NCI-H1417 (cell line): ENCODE measurements around the gene INO80.
A peak's percentile ranks its signal among the peaks of the same experiment; 100 is the strongest.

Experiments
- DNase-seq, 3 experiments: peaks; one replicate each; lab custom pipeline; 2025; lab: John Stamatoyannopoulos, UW

INO80 gene

DNA sequence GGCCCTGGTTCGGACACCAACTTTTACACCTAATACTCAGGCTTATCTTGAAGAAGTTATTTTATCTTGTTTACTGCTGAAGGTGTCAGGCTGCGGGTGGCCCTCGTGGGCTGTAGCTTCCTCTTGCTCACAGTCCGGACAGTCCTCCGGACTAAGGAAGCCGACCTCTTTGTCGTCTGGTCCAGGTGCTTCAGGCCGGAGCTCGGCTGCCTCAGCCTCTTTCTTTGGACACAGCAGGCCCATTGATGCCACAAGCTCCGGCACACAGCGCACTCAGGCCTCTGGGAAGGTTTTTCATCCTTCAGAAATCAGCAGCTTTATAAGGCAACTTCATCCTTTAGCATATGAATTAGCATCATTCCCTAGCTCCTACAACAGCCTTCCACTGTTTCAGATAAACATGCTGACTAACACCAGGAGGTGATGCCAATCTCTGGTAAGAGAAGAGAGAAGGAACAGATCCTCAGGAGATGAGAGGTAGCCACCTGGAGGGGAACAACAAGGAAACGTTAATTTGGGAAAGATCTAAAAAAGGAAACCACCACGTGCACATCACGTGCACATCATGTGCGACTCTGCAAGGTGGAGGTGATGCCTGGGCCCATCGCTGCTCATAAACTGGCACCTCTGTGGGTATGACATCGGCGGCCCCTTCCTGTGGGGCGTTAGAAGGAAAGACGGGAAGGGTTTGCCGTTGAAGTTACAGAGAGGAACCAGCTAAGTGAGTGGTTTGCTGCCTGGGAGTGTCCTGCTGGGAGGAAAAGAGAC lies 167.2 kb downstream of the INO80 start:
- DNase-seq, result no peak

- DNase-seq, result peak in 1 of 3 experiments; percentile 40
Measured at GRCh38 chr15:40944510-40945296, 171.4 kb downstream of the INO80 start.

DNA sequence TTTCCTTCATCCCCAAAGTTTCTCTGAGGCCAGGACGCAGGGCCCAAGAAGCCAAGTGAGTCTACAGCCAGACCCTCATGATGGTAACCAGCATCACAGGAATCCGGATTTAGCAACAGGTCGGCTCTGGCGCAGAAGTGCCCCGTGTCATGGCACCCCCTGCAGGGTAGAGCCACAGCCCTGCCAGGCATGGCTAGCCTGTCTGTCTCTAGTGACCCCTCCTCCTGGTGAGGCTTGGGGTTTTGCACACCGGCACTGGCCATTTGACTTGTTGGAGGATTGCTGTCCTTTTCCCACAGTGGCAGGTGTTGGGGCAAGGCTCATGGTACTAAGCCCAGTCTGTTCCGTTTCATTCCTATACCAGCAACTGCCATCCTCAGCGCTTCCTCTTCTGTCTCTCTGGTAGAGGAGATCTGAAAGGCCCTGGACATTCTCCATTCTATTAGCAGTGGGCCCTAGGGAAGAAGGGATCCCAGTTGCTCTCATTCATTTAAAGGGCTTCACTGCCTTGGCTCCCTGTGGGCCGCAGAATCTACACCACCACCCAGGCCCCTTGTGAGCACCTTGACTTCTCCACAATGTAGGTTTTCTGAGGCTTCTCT lies 172.2 kb downstream of the INO80 start:
- no peak for DNase-seq

DNA sequence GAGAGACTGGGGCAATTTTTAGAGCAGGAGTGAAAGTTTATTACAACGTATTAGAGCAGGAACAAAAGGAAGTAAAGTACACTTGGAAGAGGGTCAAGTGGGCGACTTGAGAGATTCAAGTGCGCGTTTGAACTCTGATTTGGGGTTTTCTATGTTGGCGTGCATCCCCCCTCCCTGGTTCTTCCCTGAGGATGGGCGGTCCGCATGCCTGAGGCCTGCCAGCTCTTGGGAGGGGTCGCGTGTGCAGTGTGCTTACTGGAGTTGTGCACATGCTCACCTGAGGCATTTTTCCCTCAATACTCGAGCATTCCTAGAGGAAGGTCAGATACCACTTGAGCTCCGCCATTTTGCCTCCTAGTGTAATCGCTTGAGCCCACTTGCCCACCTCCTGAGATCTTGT lies 173.2 kb downstream of the INO80 start:
- DNase-seq, result no peak

- peak in 2 of 3 experiments; percentile 48 to 53 for DNase-seq
Measured at GRCh38 chr15:40942337-40942854, 173.7 kb downstream of the INO80 start.

- DNase-seq, result peak; percentile 73 to 83 (median 83)
Measured at GRCh38 chr15:40941528-40942336, 174.3 kb downstream of the INO80 start.

GRCh38 chr15:40941068-40941527 lies 175.0 kb downstream of the INO80 start:
- DNase-seq, result peak in 1 of 3 experiments; percentile 60

- DNase-seq, result no peak
Measured at GRCh38 chr15:40940296-40940801, 175.7 kb downstream of the INO80 start.

GRCh38 chr15:40938536-40938870 lies 177.6 kb downstream of the INO80 start:
- no peak for DNase-seq

DNA sequence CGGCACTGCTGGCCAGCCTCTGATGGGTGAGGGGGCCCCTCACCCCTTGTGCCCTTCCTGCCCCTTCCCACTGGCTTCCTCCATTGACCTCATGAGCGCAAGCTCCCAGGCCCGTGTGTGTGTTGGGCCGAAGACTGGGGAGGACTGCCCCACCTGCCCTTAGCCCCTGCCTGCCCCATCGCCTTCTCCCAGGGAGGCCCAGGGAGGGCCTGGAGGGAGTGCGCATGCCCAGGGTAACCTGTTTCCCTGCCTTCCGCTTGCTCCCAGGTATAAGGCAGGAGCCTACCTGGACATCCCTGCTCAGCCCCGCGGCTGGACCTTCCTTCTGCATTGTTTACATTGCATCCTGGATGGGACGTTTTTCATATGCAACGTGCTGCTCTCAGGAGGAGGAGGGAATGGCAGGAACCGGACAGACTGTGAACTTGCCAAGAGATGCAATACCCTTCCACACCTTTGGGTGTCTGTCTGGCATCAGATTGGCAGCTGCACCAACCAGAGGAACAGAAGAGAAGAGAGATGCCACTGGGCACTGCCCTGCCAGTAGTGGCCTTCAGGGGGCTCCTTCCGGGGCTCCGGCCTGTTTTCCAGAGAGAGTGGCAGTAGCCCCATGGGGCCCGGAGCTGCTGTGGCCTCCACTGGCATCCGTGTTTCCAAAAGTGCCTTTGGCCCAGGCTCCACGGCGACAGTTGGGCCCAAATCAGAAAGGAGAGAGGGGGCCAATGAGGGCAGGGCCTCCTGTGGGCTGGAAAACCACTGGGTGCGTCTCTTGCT lies 178.1 kb downstream of the INO80 start:
- peak in 1 of 3 experiments; percentile 10 for DNase-seq

DNA sequence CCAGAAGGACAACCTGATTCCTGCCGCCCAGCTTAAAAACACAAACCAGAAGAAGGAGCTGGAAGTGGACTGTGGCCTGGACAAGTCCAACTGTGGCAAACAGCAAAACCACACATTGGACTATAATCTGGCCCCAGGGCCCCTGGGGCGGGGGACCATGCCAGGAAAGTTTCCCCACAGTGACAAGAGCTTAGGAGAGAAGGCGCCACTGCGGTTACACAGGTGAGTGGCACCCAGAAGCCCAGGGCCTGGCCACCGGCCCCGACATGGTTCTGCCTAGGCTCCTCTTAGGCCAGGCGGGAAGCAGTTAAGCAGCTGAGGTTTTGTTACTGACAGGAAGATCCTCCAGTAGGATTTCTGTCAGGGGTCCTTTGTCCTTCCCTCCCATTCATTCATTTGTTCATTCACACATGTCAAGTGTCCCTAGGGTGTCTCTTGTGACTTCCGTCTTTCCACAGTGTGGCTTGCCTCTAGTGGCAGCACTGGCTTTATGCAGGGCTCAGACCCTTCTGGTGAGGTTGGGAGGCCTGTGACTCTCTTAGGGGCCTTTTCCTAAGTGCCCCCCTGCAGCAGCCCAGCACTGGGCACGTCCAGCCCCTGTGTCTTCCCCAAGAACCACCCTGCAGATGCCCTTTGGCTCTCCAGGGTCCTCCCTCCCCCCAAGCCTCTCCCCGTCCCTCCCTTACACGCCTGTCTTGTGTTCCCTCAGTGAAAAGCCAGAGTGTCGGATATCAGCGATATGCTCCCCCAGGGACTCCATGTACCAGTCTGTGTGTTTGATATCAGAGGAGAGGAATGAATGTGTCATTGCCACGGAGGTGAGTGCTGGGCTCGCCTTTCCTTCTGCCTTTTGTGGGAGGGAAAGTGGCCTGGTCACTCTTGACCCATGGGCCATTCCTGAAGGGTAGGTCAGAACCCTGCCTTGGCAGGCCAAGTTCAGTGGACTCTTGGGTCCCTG lies 179.1 kb downstream of the INO80 start:
- DNase-seq, result peak in 1 of 3 experiments; percentile 66

- no peak for DNase-seq
Measured at GRCh38 chr15:40936234-40936708, 179.8 kb downstream of the INO80 start.

GRCh38 chr15:40934457-40934856 lies 181.6 kb downstream of the INO80 start:
- DNase-seq, result no peak

DNA sequence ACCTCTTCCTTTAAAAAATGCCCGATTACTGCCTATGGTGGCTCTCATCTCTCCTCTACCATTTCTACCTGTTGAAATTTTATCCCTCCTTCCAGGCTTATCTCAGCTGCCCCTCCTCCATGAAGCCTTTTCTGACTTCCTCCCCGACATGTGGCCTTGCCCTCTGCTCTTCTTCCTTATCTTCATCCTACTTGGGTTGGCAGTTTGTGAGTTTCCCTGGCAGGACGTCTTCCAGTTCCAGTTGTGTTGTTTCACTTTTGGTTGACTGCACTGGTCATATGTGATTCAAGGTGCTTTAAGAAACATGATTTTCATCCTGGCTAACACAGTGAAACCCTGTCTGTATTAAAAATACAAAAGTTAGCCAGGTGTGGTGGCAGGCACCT lies 182.6 kb downstream of the INO80 start:
- no peak for DNase-seq

GRCh38 chr15:40932649-40933516 lies 183.2 kb downstream of the INO80 start:
- peak in 2 of 3 experiments; percentile 40 to 59 for DNase-seq

GRCh38 chr15:40932156-40932555 lies 183.9 kb downstream of the INO80 start:
- DNase-seq, result peak; percentile 6 to 49 (median 17)

- DNase-seq, result no peak
Measured at GRCh38 chr15:40931300-40932142, 184.6 kb downstream of the INO80 start.
